ENCODE measurements around the gene KCNK10. TPM values are rescaled to one million over a fixed set of nuclear protein-coding genes. Genes with fewer than 3 reads are reported as not detected.

KCNK10 gene
- total RNA-seq, 2 experiments from 2014 or later = not detected

DNA sequence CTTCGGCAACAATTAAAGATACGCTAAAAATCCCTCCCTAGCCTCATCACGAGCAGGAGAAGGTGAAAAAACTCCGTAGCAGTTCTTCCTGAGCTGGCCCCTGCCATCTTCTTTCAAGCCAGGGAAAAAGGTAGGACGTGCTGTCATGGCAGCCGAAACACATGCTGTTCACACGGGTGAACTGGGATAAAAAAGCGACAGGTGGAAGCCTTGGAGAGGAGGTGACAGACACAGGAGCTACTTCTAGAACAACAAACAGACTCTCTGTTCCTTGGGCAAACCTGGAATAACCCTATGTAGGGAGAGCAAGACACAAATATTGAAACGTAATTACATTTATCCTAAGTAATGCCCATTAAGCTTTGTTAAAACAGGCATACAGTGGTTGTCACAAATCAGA, 81.3 kb downstream of the KCNK10 start:
- intact Hi-C loops (cut with DNase I, micrococcal nuclease) = no loop called here
- Mint-ChIP-seq H3K4me1 (ENCODE audit: low read depth) (no peaks in the 10 kb centered on the region), H3K27ac (no peak overlapping the region), H3K4me3 (no peak overlapping the region), H3K36me3 (ENCODE audit: low read depth) (no peaks in the 10 kb centered on the region), H3K9me3 (no peaks in the 10 kb centered on the region), H3K27me3 (peaks cover 68% of the 10 kb centered on the region)
- H3K4me1 ChIP-seq (ENCODE audit: insufficient read depth, low read length) = no peaks in the 10 kb centered on the region
- no peaks in the 10 kb centered on the region for H3K9me3 ChIP-seq (ENCODE audit: control insufficient read depth in 1 of 2, insufficient read depth in 1 of 2, low read length in 2 of 2)
- no peak for TF ChIP-seq CTCF (IDR thresholded peaks at IDR 0.05)
- ChIA-PET CTCF (no interaction called here), POLR2A (no interaction called here)
- peaks cover 6 to 11% of the 10 kb centered on the region in 2 experiments for H3K27me3 ChIP-seq (ENCODE audit: control insufficient read depth in 1 of 2, insufficient read depth in 2 of 2, low read length in 2 of 2)
- no peak overlapping the region for H3K27ac ChIP-seq (ENCODE audit: low read depth in 1 of 2, low read length in 2 of 2)
- H3K4me3 ChIP-seq (ENCODE audit: low read length) = no peak overlapping the region
- DNase-seq = no peak
- no peaks in the 10 kb centered on the region for H3K36me3 ChIP-seq (ENCODE audit: insufficient read depth, low read length)
- ATAC-seq (ENCODE audit: poor library complexity) = no peak

DNA sequence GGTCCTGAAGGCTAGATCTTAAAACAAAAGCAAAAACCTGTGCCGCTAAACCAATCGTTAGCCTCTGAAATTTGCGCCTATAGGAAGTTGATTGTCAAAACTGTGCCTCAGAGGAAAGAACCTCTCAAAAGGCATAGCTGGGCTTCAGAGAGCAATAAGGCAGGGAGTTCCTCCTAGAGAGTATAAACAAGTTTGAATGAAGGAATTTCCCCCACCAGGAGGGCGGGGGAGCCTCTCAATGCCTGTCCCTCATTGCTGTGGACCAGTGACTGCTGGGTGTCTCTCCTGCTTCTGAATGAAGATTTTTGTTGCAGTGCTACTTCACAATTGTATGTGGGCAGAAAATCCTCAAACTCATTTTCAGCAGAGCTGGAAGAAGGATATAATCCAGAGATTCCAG, 88.6 kb downstream of the KCNK10 start:
- intact Hi-C loops (cut with DNase I, micrococcal nuclease) = loop anchor here in 1 of 2 experiments (1.0 kb wide), 1 partner anchor 289 kb away; no protein-coding TSS in a partner anchor
- DNase-seq (no peak), ATAC-seq (ENCODE audit: poor library complexity) (no peak)
- no peak overlapping the region for H3K27ac Mint-ChIP-seq
- TF ChIP-seq CTCF (IDR thresholded peaks at IDR 0.05) = no peak
- ChIA-PET CTCF (no interaction called here), POLR2A (no interaction called here)
- H3K4me1 ChIP-seq (ENCODE audit: insufficient read depth, low read length) = no peaks in the 10 kb centered on the region
- H3K4me1 Mint-ChIP-seq (ENCODE audit: low read depth) = no peaks in the 10 kb centered on the region
- peaks cover 0 to 4% of the 10 kb centered on the region in 2 experiments for H3K9me3 ChIP-seq (ENCODE audit: control insufficient read depth in 1 of 2, insufficient read depth in 1 of 2, low read length in 2 of 2)
- H3K27me3 ChIP-seq (ENCODE audit: control insufficient read depth in 1 of 2, insufficient read depth in 2 of 2, low read length in 2 of 2) = peaks cover 0 to 3% of the 10 kb centered on the region in 2 experiments
- no peak overlapping the region for H3K27ac ChIP-seq (ENCODE audit: low read depth in 1 of 2, low read length in 2 of 2)
- H3K4me3 ChIP-seq (ENCODE audit: low read length) = no peak overlapping the region
- H3K4me3 Mint-ChIP-seq = no peak overlapping the region
- H3K36me3 Mint-ChIP-seq (ENCODE audit: low read depth) = no peaks in the 10 kb centered on the region
- H3K27me3 Mint-ChIP-seq = peaks cover 32% of the 10 kb centered on the region
- H3K36me3 ChIP-seq (ENCODE audit: insufficient read depth, low read length) = no peaks in the 10 kb centered on the region
- H3K9me3 Mint-ChIP-seq = no peaks in the 10 kb centered on the region

GRCh38 chr14:88233915-88234314, 89.2 kb downstream of the KCNK10 start:
- ChIA-PET CTCF (no interaction called here), POLR2A (no interaction called here)
- H3K27me3 Mint-ChIP-seq = peaks cover 28% of the 10 kb centered on the region
- TF ChIP-seq CTCF (IDR thresholded peaks at IDR 0.05) = no peak
- H3K4me3 ChIP-seq (ENCODE audit: low read length) = no peak overlapping the region
- ATAC-seq (ENCODE audit: poor library complexity) = no peak
- no peak overlapping the region for H3K4me3 Mint-ChIP-seq
- H3K4me1 ChIP-seq (ENCODE audit: insufficient read depth, low read length) = no peaks in the 10 kb centered on the region
- H3K9me3 Mint-ChIP-seq = no peaks in the 10 kb centered on the region
- H3K36me3 Mint-ChIP-seq (ENCODE audit: low read depth) = no peaks in the 10 kb centered on the region
- H3K27me3 ChIP-seq (ENCODE audit: control insufficient read depth in 1 of 2, insufficient read depth in 2 of 2, low read length in 2 of 2) = peaks cover under 1 to 3% of the 10 kb centered on the region in 2 experiments
- H3K9me3 ChIP-seq (ENCODE audit: control insufficient read depth in 1 of 2, insufficient read depth in 1 of 2, low read length in 2 of 2) = peaks cover 0 to 4% of the 10 kb centered on the region in 2 experiments
- no peak overlapping the region for H3K27ac Mint-ChIP-seq
- peak in 3 of 14 experiments; percentile 7 to 19 (median 10) for DNase-seq
- no peaks in the 10 kb centered on the region for H3K4me1 Mint-ChIP-seq (ENCODE audit: low read depth)
- no peaks in the 10 kb centered on the region for H3K36me3 ChIP-seq (ENCODE audit: insufficient read depth, low read length)
- intact Hi-C loops (cut with DNase I, micrococcal nuclease) = loop anchor here in 1 of 2 experiments (1.0 kb wide), 1 partner anchor 289 kb away; no protein-coding TSS in a partner anchor
- no peak overlapping the region for H3K27ac ChIP-seq (ENCODE audit: low read depth in 1 of 2, low read length in 2 of 2)
